HG03558 (cell line): ENCODE measurements around the gene MRGPRX3.

ENCODE experiments used
- ATAC-seq: cut with Tn5 transposase; IDR thresholded peaks from one replicate; pipeline ENCODE4 v1.9.1; 2021; ENCODE audit warnings: moderate number of reproducible peaks; ENCODE audit not compliant: unreplicated experiment; ENCODE audit errors: extremely low read depth

Gene MRGPRX3

GRCh38 chr11:18151581-18151980 lies 19.2 kb downstream of the MRGPRX3 start:
- ATAC-seq: no peak

GRCh38 chr11:18168372-18168771 lies 36.0 kb downstream of the MRGPRX3 start:
- no peak for ATAC-seq

- ATAC-seq: no peak
These were observed 39.1 kb downstream of the MRGPRX3 start for GRCh38 chr11:18171377-18172000.

GRCh38 chr11:18172666-18173065 lies 40.3 kb downstream of the MRGPRX3 start, which contains the start of gene MRGPRX4:
Gene MRGPRX4, plus strand, starts transcription at chr11:18172837. Its CDS starts 420 bp downstream, at chr11:18173257.
- ATAC-seq: no peak

GRCh38 chr11:18173225-18173866 lies 41.0 kb downstream of the MRGPRX3 start:
- no peak for ATAC-seq
